Suppressor macrophage (primary cell): ENCODE measurements around the gene GZMH.
A peak's percentile ranks its signal among the peaks of the same experiment; 100 is the strongest.
"Not testable (repeated sequence)": the region's sequence is repeated elsewhere in the genome, so short reads cannot be mapped to it uniquely, and the experiment has no call there.

Source experiments
- DNase-seq, 4 experiments: peaks; one replicate each; pipeline ENCODE4 v3.0.0-alpha.2; 2020 to 2022
- total RNA-seq, 17 experiments: gene quantifications; one replicate each; lab custom pipeline; 2026; ENCODE audit warnings: mixed read lengths in 6 of 17, inconsistent platforms in 3 of 17; lab: John Stamatoyannopoulos, UW

The GZMH gene, protein sequence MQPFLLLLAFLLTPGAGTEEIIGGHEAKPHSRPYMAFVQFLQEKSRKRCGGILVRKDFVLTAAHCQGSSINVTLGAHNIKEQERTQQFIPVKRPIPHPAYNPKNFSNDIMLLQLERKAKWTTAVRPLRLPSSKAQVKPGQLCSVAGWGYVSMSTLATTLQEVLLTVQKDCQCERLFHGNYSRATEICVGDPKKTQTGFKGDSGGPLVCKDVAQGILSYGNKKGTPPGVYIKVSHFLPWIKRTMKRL
- 0 to 1.2 (median 0) reads per million in 17 experiments for total RNA-seq

DNA sequence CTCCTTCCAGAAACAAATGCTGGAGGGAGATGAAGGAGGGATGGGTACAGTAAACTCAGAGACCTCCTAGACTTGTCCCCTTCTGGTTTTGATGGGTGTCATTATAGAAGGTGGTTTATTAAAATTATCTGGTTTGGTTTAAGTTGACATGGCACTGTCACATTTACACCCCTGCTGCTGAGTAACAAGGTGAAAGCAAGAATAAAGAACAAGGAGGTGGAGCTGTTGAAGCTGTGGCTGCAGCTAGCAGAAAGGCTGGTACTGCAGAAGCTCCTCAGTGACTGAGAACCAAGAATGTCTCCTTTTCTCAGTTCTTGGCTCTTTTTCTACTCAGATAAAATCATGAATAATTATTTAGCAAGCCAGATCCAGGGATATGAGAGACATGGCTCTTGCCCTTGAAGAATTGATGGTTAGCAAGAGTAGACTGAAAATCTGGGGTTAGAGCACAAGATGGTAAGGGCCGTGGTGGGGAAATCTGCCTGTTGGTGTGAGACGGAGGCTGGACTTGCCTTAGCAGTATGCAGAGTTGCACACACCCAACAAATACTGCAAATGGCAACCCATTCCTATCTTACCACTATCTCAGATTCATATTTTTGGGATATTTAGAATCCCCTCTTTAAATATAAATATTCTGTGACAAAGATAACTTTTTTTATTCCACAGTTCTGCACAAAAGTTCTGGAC lies at the start of gene GZMH:
Gene GZMH (minus strand): TSS at position 31 of the 690 bp plus-strand sequence. CDS start 72 bp downstream, outside the sequence.
- DNase-seq, result no peak

GRCh38 chr14:24648361-24648760 lies 38.9 kb upstream of the GZMH start:
- DNase-seq, result not testable (repeated sequence)

DNA sequence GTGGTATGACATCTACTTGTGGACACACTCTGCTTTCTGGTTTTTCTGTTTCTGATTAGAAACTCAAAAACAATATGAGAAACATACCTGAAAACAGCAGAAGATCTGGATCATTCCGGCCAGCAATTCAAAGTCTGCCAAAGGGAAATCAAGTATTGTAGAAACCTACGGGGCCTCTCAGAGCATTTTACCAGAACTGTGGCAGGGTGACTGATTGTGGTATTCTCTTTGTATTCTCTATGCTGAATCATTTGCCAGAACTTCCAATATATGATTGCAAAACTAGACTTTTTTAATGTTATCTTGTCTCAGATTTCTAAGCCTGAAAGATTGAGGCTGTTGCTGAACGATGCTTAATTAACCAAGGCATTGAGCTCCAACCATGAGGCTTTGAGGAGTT lies 30.4 kb upstream of the GZMH start:
- DNase-seq, result no peak

GRCh38 chr14:24639270-24639669 lies 29.8 kb upstream of the GZMH start:
- no peak for DNase-seq

- DNase-seq, result peak; percentile 27 to 51 (median 30)
These were observed 24.7 kb upstream of the GZMH start, which contains the start of gene GZMB for GRCh38 chr14:24634158-24634557. Gene GZMB (minus strand): TSS chr14:24634190. CDS start chr14:24634160, 30 bp downstream.

DNA sequence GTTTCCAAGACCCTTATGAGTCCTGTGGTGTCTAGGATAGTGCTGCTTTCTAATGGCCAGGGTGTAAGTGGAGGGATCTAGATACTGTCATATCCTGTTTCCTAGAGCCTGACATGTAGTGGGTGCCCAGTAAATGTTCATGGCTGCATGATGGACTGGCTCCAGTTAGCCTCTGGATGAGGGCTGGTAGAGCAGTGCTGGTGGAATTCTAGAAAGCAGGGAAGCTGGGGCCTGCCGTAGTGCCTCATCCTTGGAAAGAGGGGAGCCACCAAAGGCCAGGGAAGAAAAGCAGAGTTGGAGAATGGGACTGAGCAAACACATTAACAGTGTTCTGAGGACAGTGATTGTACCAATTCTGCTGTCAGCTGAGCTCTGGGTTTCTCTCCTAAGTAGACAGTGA lies 23.9 kb upstream of the GZMH start:
- DNase-seq, result no peak

DNA sequence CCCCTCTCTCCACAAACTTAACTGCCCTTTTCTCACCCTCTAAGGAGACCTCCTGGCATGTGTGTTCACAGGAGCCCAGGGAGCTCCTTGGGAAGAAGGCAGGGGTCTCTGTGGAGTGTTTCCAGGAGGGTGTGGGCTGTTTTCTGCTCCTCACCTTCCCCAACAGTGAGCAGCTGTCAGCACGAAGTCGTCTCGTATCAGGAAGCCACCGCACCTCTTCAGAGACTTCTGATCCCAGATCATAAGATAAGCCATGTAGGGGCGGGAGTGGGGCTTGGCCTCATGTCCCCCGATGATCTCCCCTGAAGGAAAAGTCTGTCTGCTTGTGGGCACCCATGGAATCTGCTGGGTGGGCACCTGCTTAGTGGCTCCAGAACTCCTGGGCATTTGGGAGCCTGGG lies 23.3 kb upstream of the GZMH start:
- no peak for DNase-seq

DNA sequence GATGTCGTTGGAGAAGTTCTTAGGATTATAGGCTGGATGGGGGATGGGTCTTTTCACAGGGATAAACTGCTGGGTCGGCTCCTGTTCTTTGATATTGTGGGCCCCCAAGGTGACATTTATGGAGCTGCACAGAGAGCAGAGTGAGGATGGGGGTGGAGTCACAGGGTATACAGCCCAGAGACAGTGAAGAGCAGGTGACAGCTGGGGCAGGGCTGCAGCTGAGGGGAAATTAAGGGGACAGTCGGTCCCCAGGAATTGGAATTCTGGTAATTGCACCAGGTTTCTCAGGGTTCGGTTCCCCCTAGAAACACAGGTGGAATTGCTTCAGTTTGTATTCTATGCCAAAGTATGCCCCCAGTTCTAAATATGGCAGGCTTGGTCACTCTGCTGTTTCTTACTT lies 22.9 kb upstream of the GZMH start:
- DNase-seq, result no peak

DNA sequence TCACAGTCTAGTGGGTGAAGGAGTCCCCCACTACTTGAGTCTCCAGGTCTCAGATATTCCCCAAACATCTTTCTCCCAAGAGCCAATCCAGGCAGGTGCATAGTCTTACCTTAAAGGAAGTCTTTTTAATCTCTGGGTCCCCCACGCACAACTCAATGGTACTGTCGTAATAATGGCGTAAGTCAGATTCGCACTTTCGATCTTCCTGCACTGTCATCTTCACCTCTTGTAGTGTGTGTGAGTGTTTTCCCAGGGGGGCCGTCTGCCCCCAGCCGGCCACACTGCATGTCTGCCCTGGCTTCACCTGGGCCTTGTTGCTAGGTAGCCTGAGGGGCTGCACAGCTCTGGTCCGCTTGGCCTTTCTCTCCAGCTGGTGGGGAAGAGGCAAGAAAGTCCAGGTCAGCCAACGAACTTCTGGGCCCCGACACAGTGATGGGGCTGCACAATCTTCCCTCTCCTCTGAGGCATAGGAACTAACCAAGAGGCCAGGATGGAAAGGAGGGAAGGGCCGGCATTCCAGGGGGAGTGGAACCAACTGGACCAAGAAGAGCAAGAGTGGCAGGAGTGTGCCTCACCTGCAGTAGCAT lies 22.4 kb upstream of the GZMH start:
- no peak for DNase-seq

- DNase-seq, result no peak
These were observed 21.5 kb upstream of the GZMH start for GRCh38 chr14:24630872-24631477.

DNA sequence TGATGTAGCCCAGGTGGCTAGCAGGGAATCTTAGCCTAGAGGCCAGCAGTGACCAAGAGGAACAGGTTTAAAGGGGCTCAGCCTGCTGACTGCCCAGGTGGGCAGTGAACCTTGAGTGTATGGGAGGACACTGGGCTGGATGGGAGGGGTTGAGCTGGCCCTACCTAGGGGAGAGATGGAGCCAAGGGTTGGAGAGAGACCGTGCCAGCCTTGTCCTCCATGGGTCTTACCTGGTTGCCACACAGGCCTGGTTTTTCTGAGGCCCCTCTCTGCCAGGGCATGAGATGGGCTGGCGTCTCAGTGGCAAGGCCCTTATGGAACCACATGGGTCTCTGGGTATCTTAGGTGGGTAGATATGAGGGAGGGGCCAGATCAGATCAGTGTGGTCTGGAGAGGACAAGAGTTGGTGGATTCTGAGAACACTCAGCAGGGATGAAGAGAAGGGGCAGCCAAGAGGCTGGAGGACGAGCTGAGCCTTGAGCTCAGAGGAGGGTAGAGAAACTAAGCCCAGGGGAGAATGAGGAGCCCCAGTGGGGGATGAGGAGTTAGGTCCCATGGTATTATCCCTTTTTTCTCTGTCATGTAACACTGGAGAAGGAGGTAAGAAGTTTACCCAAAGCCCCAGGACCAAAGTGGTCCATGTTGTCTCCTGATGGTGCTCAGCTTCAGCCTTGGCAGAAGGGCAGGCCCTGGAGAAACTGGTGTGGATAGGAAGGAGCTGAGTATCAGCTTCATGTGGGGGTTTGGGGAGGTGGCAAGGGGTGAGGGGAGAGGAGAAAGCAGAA lies 20.8 kb upstream of the GZMH start:
- no peak for DNase-seq

DNA sequence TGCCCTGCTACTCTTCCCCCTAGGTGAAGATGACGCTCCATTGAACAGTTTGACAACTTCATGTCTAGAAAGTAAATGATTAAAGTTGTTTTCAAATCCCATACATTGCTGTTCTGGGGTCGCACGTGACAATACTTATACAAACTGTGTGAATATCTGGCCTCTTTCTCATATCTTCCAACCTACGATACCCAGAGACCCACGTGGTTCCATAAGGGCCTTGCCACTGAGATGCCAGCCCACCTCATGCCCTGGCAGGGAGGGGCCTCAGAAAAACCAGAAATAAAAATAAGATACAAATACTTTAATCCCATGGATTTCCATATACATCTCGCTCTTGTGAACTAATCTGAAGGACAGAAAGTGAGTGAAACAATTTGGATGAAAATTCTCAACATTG lies 20.0 kb upstream of the GZMH start:
- DNase-seq, result no peak

- no peak for DNase-seq
These were observed 4.3 kb upstream of the GZMH start for GRCh38 chr14:24613747-24614146.

- DNase-seq, result peak; percentile 36 to 74 (median 57)
These were observed 3.8 kb upstream of the GZMH start for GRCh38 chr14:24613241-24613640.

DNA sequence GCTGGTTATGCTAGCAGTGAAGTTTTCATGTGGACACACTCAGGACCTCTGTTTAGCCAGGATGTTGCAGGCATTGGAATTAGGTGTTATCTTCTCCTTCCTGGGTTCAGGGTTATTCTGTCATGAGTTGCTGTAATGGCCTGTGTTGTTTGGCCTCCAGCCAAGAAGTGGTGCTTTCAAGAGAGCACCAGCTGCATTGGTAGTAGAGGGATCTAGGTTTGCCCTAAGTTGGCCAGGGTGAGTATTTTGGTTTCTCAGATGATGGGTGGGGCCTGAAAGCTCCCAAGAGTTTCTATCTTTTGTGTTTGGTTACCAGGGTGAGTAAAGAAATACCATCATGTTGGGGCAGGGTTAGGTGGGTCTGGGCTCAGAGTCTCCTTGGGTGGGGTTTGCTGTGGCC lies 2.7 kb upstream of the GZMH start:
- DNase-seq, result peak in 1 of 4 experiments; percentile 20

- no peak for DNase-seq
These were observed 1.6 kb downstream of the GZMH start for GRCh38 chr14:24607635-24608514.

DNA sequence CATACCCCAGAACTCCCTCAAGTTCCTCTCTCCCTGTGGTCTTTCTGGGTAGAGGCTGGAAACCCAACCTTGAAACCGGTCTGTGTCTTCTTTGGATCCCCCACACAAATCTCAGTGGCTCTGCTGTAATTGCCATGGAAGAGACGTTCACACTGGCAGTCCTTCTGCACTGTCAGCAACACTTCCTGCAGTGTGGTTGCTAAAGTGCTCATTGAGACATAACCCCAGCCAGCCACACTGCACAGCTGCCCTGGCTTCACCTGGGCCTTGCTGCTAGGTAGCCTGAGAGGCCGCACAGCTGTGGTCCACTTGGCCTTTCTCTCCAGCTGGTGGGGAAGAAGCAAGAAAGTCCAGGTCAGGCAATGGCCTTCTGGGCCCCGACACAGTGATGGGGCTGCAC lies 2.4 kb downstream of the GZMH start:
- DNase-seq, result peak in 3 of 4 experiments; percentile 31 to 60 (median 38)

GRCh38 chr14:24606297-24606696 lies 3.2 kb downstream of the GZMH start:
- DNase-seq, result no peak

- peak; percentile 49 to 73 (median 62) for DNase-seq
These were observed 3.9 kb downstream of the GZMH start for GRCh38 chr14:24605435-24606190.

- DNase-seq, result no peak
These were observed 12.1 kb downstream of the GZMH start for GRCh38 chr14:24597403-24597802.
